Fibroblast of peridontal ligament (primary cell): ENCODE measurements around the gene CACNA1C.
A peak's percentile ranks its signal among the peaks of the same experiment; 100 is the strongest.

Experiments used
- DNase-seq: peaks from one replicate; pipeline ENCODE4 v3.0.0-alpha.2; 2010; ENCODE audit errors: extremely low read depth

The CACNA1C gene

GRCh38 chr12:2338381-2338780, 285.6 kb downstream of the CACNA1C start:
- no peak for DNase-seq

GRCh38 chr12:2338991-2339431, 286.2 kb downstream of the CACNA1C start:
- DNase-seq, result peak; percentile 79

- DNase-seq, result peak; percentile 25
These were observed 288.4 kb downstream of the CACNA1C start for GRCh38 chr12:2341051-2341751.

- DNase-seq, result peak; percentile 93
These were observed 289.1 kb downstream of the CACNA1C start for GRCh38 chr12:2341871-2342270.

GRCh38 chr12:2343681-2344080, 290.9 kb downstream of the CACNA1C start:
- no peak for DNase-seq

- DNase-seq, result no peak
These were observed 291.7 kb downstream of the CACNA1C start for GRCh38 chr12:2344476-2344875.

- peak; percentile 95 for DNase-seq
These were observed 292.1 kb downstream of the CACNA1C start for GRCh38 chr12:2344885-2345284.

- no peak for DNase-seq
These were observed 293.1 kb downstream of the CACNA1C start for GRCh38 chr12:2345902-2346301.

- DNase-seq, result no peak
These were observed 293.6 kb downstream of the CACNA1C start for GRCh38 chr12:2346416-2346815.

DNA sequence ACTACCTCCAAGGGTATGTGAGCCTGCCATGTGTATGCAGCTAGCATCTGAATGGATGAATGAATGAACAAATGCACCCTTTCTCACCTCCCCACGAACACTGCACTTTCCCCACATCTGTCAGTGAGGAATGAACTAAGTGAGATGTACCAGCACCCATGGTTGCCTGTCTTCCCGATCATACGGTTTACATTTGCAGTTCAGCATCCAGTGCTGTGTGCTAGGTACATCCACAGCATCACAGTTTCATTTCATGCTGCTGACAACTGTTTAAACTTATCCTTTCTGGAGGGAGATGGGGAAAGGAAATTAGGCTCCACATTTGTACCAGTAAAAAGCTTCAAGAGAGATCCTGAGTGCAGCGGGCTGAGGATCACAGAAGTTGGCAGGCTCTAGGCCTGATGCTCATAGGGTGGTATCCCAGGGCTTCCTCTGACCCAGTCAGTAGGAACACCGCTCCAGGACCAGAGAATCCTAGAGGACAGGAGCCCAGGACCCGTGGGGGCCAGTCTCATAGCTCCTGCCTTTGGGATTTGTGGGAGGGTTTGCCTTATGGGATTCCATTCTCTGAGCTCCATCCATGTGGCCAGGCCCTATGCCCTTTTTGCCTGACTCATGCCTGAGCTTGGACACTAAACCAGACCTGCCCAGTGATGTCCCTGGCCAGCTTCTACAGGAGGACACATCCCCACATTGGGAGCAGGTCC, 294.5 kb downstream of the CACNA1C start:
- no peak for DNase-seq

- no peak for DNase-seq
These were observed 295.2 kb downstream of the CACNA1C start for GRCh38 chr12:2347844-2348481.

DNA sequence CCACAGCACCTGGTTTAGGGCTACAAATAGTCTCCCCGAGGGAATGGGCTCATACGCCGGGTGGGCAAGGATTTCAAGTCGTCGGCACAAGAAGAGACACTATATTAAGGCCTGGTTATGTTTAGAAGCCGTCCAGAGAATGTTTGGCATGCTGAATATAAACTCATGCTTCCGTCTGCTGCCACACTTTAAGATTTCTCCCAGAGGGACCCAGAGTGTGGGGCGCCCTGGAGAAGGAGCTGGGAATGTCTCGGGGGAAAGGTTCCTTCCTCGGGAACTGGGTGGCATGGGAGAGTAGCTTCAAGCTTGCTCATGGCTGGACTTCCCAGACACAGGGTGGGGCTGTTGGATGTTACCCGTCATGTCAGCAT, 295.7 kb downstream of the CACNA1C start:
- DNase-seq, result no peak

GRCh38 chr12:2351161-2351560, 298.4 kb downstream of the CACNA1C start:
- DNase-seq, result no peak

GRCh38 chr12:2352203-2352602, 299.4 kb downstream of the CACNA1C start:
- DNase-seq, result no peak

- DNase-seq, result no peak
These were observed 300.5 kb downstream of the CACNA1C start for GRCh38 chr12:2353281-2353680.

DNA sequence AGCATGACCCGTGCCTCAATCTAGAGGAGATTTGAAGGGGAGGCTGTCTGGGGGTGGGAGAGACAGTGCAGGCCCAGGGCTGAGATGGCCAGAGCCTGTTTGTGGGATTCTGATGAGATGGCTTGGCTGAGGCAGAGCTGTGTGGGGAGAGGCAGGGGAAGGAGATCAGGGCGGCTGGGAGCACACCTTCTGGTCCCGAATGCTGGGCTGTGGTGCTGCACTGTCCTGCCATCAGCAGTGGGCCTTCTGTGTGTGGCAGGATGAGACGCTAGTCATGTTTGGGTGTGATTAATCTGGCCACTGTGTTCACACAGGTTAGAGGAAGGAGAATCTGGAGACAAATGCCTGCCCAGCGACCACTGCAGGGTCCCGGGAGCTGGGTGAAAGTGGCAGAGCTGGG, 300.9 kb downstream of the CACNA1C start:
- DNase-seq, result no peak

GRCh38 chr12:2354151-2354991, 301.6 kb downstream of the CACNA1C start:
- DNase-seq, result no peak

DNA sequence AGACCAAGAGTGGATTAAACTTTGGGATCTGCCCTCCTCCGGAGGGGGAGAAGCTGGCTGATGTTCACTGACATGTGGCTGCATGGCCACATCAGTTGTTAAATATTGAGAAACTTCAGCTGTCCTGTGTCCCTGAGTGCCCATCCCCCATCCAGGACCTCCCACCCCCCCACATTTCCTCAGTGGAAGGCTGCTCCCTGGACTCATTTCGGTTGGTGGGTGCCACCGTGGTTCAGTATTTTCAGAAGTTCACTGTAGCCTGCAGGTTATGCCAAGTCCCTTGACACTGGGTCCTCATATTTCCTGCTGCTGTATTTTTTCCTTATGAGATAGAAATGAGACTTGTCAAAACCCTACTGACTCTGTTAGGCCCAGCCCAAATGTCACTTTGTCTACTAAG, 302.4 kb downstream of the CACNA1C start:
- DNase-seq, result no peak

- no peak for DNase-seq
These were observed 302.8 kb downstream of the CACNA1C start for GRCh38 chr12:2355604-2356003.

DNA sequence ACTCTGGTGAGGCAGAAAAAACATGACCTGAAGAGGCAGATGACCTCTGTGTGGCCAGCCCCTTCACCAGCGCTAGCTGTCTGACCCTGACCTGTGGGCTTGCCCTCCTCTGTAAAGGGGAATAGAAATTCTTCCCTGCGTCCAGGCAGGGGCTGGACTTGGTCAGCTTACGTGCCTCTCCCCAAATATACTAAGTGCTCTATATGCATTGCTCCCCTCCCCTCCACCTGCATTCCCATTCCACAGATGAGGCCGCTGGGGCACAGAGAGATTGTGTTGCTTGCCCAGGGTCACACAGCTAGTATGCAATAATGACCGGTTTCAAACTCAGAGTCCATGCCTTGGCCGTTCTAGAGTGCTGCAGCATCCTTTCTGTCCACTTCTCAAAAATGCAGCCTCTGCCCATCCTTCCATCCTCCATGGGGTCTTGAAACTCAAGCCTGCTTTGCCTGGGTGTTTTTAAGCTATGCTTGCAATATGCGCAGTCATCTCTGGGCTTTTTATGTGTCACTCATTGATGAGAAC, 303.9 kb downstream of the CACNA1C start:
- DNase-seq, result no peak

DNA sequence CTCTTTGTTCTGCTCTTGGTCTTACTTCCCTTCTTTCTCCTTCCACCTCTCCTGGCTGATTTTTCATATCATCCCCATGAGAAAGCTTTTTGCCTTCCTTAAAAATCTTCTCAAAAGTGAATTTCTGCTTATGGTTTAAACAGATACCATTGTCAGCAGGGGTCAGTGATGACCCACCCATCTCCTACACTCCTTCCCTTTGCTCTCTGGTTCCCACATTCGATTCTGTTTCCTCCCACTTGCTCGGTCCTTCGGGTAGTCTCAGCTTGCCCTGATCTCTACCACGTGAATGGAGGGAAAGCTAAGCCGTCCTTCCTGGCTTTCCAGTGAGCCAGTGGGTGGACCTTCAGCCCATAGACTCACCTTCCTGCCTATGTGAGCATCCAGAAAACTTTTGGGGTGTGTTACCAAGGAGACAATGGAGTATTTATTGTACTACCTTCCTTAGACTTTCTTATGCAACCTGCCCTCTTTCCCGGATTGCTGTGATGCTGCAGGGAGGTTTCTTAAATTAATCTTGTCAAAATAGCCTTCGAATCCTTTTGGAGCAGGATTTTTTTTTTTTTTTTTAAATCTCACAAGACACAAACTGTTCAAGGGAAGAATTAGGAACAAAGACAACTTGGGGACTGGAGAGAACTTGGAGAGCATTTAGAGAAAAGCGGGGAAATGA, 306.3 kb downstream of the CACNA1C start:
- DNase-seq, result peak; percentile 29
